ENCODE measurements around the gene TMEM139.
A peak's percentile ranks its signal among the peaks of the same experiment; 100 is the strongest.
"Not testable (repeated sequence)": the region's sequence is repeated elsewhere in the genome, so short reads cannot be mapped to it uniquely, and the experiment has no call there.

TMEM139 gene

DNA sequence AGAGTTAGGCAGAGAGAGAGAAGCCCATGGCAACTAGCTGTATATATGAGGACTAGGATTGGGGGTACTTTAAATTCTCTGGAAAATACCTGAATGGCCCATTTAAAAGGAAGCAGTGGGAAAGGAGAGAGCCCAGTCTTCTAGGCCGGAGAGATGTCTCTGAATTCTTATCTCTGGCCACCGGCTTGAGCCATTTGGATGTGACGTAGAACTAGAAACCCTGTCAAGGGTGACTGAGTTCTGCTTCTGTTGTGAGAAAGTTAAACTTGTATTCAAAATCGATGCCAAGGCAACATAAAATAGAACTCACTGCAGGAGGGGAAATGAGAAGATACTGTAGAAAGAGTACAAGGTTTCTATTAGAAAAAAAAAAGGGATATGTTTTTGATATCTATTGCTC, 27.8 kb upstream of the TMEM139 start:
- DNase-seq (ENCODE audit: low read depth), result no peak
- H3K4me3 ChIP-seq (ENCODE audit: low read depth, low read length), result no peak overlapping the region

DNA sequence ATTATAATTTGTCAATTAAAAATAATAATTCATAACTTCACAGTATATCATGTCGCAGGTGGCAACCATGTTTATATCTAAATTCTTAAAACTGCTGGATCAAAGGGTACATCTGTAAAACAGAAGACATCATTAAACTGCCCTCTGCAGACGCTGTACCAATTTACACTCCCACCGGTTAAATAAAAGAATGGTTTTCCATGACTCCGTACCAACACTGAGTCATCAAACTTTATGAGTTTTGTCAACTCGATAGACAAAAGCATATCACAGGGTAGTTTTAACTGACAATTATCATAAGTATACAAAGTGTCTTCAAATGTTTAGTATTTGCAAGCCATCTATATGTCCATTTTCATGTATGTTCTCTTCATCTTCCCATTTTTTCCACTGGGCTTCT, 27.3 kb upstream of the TMEM139 start:
- no peak for DNase-seq (ENCODE audit: low read depth)
- no peak overlapping the region for H3K4me3 ChIP-seq (ENCODE audit: low read depth, low read length)

DNA sequence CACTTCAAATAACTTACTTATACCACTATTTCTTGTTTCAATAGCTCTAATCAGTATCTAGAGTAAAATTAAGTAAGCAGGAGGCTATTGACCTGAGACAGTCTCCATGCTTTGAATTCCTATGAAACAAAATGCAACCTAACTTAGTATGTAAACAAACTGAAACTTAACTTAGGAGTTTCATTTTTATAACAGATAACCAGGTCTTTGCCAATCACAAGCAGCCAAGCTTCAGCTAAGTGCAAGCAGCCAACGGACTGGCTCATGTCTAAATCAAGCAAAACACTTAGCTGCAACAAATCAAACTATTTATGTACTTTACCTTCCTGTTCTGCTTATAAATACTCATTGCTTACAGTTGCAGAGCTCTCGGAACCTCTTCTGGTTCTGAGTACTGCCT, 25.9 kb upstream of the TMEM139 start:
- no peak for DNase-seq (ENCODE audit: low read depth)
- H3K4me3 ChIP-seq (ENCODE audit: low read depth, low read length), result no peak overlapping the region

DNA sequence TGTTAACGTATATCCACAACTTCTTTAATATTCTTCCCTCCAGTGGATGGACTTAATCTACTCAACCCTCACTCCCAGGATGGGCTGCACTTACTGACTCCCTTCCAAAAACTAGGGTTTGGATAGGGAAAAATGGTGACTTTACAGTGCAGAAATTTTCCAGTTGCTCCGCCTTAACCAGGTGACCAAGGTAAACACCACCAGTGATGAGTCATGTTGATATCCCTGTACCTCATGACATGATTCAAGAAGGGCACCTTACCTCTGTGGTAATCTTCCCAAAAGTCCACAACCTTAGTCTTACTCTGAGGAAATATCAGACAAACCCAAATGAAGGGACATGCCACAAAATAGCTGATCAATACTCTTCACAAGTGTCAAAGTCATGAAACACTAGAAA, 25.0 kb upstream of the TMEM139 start:
- H3K4me3 ChIP-seq (ENCODE audit: low read depth, low read length), result no peak overlapping the region
- no peak for DNase-seq (ENCODE audit: low read depth)

DNA sequence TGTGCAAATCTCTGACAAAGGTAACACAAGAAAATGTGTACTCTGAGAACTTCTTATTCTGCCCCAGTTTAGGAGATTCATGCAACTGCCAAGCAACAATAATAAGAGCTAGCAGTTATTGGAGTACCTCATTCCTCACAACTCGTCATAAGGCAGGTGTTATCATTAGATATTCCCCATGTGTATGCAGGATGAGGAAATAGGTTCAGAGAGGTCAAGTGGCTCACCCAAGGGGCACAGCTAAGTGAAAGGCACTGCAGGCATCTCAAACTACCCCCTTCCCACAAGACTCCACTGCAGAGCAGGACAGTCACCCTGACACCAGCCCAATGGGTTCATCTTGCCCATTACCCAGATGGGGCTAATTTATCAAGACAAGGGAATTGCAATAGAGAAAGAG, 22.9 kb upstream of the TMEM139 start:
- H3K4me3 ChIP-seq (ENCODE audit: low read depth, low read length), result no peak overlapping the region
- no peak for DNase-seq (ENCODE audit: low read depth)

DNA sequence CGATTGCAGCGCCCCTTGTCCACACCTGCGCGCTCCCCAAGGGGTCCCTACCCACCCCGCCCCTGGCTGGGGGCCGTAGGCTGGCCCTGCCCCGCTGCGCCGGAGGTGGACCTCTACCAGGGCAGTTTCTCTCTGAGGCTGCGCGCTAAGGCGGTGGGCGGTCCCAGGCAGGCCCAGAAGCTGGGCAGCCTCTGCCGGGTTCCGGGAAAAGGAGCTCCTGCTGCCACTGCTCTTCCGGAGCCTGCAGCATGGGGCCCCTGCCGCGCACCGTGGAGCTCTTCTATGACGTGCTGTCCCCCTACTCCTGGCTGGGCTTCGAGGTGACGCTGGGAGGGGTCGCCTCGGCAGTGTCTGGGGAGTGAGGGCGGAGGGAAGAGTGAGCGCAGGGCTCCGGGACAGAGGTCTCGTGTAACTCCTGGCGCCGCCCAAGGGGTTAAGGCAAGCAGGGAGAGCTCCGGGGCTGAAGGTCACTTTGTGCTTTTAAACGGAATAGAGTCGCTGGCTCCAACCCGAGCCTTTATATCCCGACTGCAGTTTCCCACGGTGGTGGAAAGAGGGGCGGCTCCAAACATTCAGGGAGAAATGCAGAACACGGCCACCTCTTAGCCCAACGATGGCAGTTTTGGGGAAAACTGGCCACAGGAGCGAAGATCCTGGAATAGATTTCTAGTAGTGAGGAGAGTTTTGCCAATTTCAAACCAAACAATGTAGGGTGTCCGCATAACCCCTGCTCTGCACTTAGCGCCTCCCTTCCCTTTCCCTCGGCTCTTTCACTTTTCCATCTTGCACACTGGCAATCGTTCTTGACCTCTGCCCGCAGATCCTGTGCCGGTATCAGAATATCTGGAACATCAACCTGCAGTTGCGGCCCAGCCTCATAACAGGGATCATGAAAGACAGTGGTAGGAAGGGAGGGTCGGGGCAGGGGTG, 21.2 kb upstream of the TMEM139 start, which contains the start of gene GSTK1:
Gene GSTK1 (plus strand): TSS at position 176 of the 930 bp plus-strand sequence. CDS start 73 bp downstream, at position 249.
- H3K4me3 ChIP-seq (ENCODE audit: low read depth, low read length), result peak within 1 kb of the TSS; percentile 90
- DNase-seq (ENCODE audit: low read depth), result no peak

DNA sequence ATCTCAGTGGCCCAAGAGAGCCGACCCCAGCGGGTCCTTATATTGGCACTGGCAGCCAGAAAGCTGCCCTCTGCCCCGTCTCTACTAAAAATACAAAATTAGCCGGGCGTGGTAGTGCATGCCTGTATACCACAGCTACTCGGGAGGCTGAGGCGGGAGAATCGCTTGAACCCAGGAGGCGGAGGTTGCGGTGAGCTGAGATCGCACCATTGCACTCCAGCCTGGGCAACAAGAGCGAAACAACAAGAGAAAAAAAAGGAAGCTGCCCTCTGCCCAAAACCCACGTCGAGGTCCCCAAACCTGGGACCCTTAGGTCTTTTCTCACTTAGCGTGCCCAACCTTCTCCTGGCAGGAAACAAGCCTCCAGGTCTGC, 20.6 kb upstream of the TMEM139 start:
- peak overlapping the region; percentile 90 for H3K4me3 ChIP-seq (ENCODE audit: low read depth, low read length)
- not testable (repeated sequence) for DNase-seq (ENCODE audit: low read depth)

DNA sequence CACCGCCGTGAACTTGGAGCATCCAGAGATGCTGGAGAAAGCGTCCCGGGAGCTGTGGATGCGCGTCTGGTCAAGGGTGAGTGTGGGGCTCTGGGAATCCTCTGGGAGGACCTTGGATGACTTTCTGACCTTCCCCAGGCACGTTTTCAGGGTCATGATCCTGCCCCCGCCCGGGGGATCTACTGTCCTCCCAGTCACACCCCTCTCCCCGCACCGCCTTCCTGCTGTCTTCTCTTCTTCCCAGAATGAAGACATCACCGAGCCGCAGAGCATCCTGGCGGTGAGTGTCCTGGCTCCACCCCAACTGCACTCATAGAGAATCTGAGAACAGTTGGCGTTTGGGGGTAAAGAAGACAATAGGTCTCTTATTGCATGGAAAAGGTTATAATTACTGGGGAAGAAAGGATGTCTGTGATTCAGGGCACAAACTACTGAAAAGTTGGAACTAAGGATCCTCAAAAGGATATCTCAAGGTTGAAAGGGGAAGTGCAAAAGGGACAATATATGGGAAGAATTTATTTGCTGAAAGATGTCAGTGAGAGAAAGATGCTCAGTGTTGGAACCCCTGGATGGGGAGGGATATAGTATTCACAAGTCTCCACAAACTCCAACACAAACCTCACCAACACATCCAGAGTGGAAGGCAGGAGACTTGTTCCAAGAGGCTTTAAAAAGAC, 19.6 kb upstream of the TMEM139 start:
- DNase-seq (ENCODE audit: low read depth), result no peak
- no peak overlapping the region for H3K4me3 ChIP-seq (ENCODE audit: low read depth, low read length)

DNA sequence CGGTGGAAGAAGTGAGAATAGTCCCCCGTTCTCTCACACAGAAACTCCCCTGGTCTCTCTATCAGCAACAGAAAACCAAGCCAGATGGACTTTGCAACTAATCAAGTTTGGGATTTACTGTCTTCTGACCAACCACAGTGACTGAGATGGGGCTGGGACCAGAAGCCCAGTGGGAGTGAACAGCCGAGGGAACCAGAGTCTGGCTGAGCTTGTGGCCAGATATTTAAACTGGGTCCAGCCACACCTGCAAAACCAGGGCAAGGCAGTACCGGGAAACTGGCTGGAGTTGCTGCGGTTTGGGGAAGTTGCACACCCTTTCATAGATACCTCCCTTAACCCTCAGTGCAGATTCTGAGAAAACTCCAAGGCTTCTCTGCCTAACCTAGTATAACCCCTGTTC, 15.5 kb upstream of the TMEM139 start:
- DNase-seq (ENCODE audit: low read depth), result no peak
- H3K4me3 ChIP-seq (ENCODE audit: low read depth, low read length), result no peak overlapping the region

DNA sequence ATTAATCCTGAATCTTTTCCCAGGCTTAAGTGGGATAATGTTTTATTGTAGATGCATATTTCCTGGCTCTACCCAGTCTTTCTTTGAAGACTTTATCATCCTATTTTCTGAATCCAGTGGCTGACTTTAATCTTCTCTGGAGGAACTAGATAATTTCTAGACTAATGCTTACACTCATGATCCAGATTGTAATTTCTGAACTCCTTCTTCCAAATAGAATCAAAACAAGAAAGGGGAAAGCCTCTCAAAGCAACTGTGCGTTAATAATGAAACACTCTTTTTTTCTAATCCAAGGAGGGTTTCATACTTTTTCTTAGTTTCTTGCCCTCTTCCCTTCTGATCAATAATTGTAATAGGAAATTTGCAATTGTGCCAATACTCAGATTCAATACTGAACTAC, 13.5 kb upstream of the TMEM139 start:
- no peak overlapping the region for H3K4me3 ChIP-seq (ENCODE audit: low read depth, low read length)
- DNase-seq (ENCODE audit: low read depth), result no peak

DNA sequence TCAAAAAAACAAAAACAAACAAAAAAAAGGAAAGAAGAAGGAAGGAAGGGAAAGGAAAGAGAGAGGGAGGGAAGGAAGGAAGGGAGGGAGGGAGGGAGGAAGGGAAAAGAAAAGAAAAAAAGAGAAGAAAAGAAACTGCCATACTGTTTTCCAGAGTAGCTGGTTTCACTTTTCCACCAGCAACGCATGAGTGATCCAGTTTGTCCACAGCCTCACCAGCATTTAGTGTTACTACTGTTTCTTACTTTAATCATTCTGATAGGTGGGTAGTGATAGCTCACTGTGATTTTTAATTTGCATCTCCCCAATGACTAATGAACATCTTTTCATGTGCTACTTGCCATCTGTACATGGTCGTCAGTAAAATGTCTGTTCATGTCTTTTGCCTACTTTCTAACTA, 11.9 kb upstream of the TMEM139 start:
- H3K4me3 ChIP-seq (ENCODE audit: low read depth, low read length), result no peak overlapping the region
- DNase-seq (ENCODE audit: low read depth), result no peak

DNA sequence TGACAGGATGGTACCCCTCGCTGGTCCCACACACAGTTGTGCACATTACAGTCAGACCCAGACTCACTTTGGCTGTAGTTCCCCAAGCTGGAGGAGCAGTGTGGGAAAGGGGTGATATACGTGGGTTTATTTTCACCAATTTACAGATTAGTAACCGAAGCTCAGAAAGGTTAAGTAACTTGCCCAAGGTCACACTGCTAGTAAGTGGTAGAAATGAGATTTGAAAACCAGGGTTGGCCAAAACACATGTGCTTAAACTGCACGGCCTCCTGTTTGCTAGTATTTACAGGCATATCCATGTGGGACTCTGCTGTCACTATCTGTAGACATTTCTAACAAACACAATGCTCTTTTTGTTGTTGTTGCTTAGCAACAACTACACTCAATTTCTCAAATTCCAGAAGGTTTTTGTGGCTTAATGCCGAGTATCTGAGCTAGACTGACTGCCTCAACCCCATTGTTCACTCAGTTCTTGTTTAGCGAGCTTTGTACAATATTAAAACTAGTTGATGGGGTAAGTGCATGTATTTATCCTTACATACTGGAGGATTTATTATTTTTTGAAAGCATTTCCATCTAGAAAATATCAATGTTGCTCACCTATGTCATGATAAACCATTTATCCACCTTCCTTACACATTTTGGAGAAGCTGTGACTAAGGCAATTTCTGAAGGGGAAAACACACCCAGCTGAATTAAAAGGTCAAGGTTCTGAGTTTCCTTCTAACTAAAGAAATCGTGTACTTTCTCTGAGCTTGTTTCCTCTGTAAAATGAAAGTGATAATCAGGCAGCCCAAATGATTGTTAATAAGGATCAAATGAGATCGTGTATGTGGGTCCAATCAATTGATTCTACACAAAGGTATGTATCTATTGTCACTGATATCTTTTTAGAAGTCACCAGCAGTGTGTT, 5.3 kb upstream of the TMEM139 start:
- H3K4me3 ChIP-seq (ENCODE audit: low read depth, low read length), result no peak overlapping the region
- DNase-seq (ENCODE audit: low read depth), result peak; percentile 20

DNA sequence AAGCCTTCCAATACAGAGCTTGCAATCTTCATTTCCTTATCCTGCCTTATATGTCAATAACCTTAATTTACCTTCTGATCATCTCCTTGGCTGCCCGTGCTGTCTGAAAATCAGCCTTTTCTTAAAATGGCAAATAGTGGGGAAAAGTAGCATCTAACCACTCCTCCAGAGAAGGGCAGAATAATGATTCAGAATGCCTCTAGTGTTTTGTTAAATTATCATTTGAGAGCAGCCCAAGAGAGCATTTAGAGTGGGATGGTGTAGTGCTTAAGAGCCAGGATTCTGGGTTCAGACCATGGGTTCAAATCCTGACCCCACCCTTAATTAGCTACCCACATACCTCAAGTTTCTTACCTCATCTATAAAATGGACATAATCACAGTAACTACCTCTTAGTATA, 4.6 kb upstream of the TMEM139 start:
- no peak for DNase-seq (ENCODE audit: low read depth)

DNA sequence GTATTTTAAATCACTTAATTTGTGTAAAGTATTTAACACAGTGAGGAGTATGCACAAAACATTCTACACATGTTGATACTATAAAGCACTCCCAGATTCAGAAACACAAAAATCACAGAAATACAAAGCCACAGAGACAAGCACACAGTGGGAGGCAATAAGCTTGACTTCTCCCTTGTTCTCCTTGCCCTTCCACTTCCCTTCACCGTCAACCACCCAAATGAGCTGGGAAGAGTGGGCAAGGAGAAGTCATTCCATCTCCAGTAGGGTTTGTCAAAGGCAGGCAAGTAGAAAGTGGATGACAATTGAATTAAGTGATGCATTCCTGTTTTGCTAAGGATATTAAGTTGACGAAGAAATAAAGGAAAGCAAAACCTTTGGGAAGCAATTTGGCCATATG, 4.2 kb upstream of the TMEM139 start:
- no peak for DNase-seq (ENCODE audit: low read depth)
- no peak overlapping the region for H3K4me3 ChIP-seq (ENCODE audit: low read depth, low read length)

More for the DNA sequence above, 4.6 kb upstream of the TMEM139 start:
- H3K4me3 ChIP-seq (ENCODE audit: low read depth, low read length), result no peak overlapping the region

DNA sequence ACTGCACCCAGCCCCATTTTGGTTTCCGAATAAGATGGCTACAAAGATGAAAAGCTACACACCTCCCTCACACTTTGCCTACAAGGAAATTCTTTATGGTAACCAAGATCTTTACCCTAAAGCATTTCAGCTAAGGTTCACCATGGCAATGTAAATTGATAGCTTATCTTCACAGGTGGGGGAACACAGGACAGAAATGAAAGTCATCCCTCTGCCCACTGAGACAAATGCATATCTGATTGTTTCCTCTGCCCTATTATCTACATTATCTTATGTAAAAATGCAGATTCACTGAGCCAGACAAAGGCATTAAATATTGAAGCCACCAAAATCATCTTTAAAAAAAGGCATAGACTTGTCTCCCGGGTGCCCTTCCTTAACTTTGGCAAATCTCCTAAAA, 3.2 kb upstream of the TMEM139 start:
- DNase-seq (ENCODE audit: low read depth), result no peak
- H3K4me3 ChIP-seq (ENCODE audit: low read depth, low read length), result no peak overlapping the region

DNA sequence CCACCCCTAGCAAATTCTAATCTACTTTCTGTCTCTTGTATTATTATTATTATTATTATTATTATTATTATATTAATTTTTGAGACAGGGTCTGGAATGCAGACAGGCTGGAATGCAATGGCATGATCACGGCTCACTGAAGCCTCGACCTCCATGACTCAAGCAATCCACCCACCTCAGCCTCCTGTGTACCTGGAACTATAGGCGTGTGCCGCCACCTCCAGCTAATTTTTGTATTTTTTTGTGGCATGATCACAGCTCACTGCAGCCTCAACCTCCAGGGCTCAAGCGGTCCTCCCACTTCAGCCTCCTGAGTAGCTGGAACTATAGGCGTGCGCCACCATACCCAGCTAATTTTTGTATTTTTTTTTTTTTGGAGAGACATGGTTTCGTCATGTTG, 2.6 kb upstream of the TMEM139 start:
- H3K4me3 ChIP-seq (ENCODE audit: low read depth, low read length), result no peak overlapping the region
- DNase-seq (ENCODE audit: low read depth), result no peak

DNA sequence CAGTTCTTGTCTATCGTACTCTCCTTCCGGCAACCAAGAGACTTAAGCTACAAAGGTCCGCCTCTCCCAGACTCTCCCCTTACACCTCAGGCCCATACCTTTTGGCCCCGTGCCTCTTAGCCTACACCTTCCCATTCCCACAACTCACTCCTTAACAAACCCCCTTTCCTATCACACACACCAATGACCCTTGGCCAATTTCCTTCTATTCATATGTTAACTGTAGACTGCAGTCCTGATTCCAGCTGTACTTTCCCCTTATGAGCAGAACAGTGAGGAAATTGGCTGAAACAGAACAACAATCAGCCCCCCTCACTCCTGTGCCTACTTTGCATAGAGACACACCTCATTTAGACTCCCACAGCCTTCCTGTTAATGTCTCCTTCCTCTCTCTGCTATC, 1.4 kb upstream of the TMEM139 start:
- no peak for DNase-seq (ENCODE audit: low read depth)
- no peak overlapping the region for H3K4me3 ChIP-seq (ENCODE audit: low read depth, low read length)

DNA sequence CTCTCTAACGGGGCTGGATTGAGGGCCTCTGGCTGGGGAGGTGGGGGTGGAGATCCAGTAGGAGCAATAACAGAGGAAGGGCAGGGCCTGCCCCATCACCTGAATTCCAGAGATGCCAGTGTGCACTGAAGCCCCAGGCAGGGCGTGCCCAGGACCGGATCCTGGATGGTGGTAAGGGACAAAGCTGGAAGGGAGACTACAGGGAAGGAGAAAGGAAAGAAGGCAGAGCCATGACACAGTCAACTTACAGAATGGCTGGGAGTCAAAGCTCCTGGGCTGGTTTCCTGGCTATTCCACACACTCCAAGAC, 666 bp downstream of the TMEM139 start:
- H3K4me3 ChIP-seq (ENCODE audit: low read depth, low read length), result no peak overlapping the region
- no peak for DNase-seq (ENCODE audit: low read depth)

DNA sequence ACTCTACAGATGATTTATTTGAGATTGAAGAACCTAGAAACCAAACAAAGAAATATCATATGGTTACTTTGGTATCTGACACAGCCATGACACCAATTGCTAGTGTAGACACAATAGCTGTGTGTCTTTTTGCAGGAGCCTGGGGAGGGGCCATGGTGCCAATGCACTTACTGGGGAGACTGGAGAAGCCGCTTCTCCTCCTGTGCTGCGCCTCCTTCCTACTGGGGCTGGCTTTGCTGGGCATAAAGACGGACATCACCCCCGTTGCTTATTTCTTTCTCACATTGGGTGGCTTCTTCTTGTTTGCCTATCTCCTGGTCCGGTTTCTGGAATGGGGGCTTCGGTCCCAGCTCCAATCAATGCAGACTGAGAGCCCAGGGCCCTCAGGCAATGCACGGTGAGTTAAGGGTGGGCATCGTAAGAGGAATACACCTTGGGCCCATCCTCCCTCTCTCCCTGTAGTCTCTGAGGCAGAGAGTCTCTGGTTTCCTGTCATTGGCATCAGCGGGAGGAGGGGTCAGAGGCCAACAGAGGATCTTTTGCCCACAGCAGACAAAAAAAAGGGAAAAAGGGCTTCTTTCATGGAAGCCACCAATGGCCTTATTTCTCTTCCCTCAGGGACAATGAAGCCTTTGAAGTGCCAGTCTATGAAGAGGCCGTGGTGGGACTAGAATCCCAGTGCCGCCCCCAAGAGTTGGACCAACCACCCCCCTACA, 1.2 kb downstream of the TMEM139 start:
- no peak overlapping the region for H3K4me3 ChIP-seq (ENCODE audit: low read depth, low read length)
- no peak for DNase-seq (ENCODE audit: low read depth)

DNA sequence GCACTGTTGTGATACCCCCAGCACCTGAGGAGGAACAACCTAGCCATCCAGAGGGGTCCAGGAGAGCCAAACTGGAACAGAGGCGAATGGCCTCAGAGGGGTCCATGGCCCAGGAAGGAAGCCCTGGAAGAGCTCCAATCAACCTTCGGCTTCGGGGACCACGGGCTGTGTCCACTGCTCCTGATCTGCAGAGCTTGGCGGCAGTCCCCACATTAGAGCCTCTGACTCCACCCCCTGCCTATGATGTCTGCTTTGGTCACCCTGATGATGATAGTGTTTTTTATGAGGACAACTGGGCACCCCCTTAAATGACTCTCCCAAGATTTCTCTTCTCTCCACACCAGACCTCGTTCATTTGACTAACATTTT, 1.7 kb downstream of the TMEM139 start:
- H3K4me3 ChIP-seq (ENCODE audit: low read depth, low read length), result no peak overlapping the region
- no peak for DNase-seq (ENCODE audit: low read depth)

Data from skeletal muscle cell (primary cell).